SK-N-MC (cell line): ENCODE data around the gene DTX3.
A peak's percentile ranks its signal among the peaks of the same experiment; 100 is the strongest.
"Not testable (repeated sequence)": the region's sequence is repeated elsewhere in the genome, so short reads cannot be mapped to it uniquely, and the experiment has no call there.

Source experiments
- DNase-seq: peaks from one replicate; pipeline ENCODE4 v3.0.0-alpha.2; 2011; ENCODE audit warnings: low read depth, low spot score
- H3K27ac ChIP-seq: fragments of 200-600 bp; sonication (generic); 2 replicates; pipeline ENCODE4 v1.5.1; 2016; ENCODE audit warnings: mixed run types
- H3K36me3 ChIP-seq: fragments of 200-600 bp; sonication (generic); 2 replicates; pipeline ENCODE4 v1.6.1; 2017; ENCODE audit warnings: antibody characterized with exemption, low read length, mixed read lengths; ENCODE audit not compliant: insufficient read depth
- H3K4me3 ChIP-seq: fragments of 200-600 bp; sonication (generic); 2 replicates; pipeline ENCODE4 v1.5.1; 2016
- H3K9ac ChIP-seq: fragments of 200-600 bp; sonication (generic); 2 replicates; pipeline ENCODE4 v1.8.0; 2017; ENCODE audit warnings: mixed run types, mixed read lengths; ENCODE audit not compliant: insufficient read length
- H3K9me3 ChIP-seq: fragments of 200-600 bp; sonication (generic); 2 replicates; pipeline ENCODE4 v1.6.1; 2017; ENCODE audit warnings: low read depth, mild to moderate bottlenecking, antibody characterized with exemption, low read length, moderate library complexity, mixed read lengths
- EZH2 ChIP-seq: fragments of 200-600 bp; sonication (generic); IDR thresholded peaks from one replicate; pipeline ENCODE4 v1.6.1; 2017; ENCODE audit warnings: antibody characterized with exemption
- FOXP2 ChIP-seq: optimal IDR thresholded peaks from 2 replicates; pipeline ENCODE3; 2011; ENCODE audit warnings: mild to moderate bottlenecking, moderate library complexity; ENCODE audit not compliant: insufficient read depth; ENCODE audit errors: extremely low read length, control extremely low read depth
- POLR2AphosphoS5 ChIP-seq: IDR thresholded peaks from 2 replicates; pipeline ENCODE4 v1.6.1; 2012; ENCODE audit warnings: mild to moderate bottlenecking, low read depth, low read length, borderline replicate concordance

Gene DTX3

DNA sequence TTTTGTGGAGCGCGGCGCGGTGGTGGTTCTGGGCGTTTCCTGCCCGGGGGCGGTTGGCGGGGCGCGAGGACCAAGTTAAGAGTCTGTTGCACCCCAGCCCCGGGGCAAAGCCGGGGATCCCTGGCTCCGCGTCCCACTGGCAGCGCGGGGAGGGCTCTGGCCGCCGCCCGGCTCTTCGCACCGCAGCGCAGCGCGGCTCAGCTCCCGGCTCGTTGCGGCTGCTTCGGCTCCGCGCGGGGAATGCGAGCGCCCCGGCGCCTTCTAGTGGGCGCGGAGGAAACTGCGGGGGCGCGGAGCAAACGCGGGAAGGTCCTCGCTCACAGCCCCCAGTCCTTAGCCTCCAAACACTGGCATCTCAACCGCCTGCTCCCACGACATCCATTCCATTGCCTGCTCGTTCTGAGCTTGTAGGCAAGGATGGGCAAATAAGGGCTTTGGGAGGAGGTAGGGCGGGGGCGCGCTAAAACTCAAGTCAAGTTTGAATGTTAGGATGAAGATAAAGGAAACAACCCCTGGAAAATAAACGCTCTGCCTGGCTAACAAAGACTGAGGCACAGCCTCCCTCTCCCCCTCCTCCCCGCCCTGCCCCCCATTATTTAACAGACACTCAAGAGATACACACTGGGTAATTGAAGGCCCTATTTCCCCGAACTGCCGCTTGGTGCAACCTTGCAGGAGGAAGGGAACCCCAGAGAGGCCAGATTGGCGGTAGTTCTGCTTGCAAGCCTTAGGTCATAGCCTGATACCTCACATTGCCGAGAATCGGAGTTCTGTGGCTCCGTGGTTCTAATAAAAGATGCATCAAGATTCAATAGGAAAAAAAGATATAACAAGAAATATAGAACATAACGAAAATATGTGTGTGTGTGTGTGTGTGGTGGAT lies 28.6 kb downstream of the DTX3 start, which contains the start of gene B4GALNT1:
Gene B4GALNT1, minus strand, starts transcription at position 244 of the 883 bp plus-strand sequence. CDS start 1,069 bp downstream, outside the sequence.
- DNase-seq, result no peak
- no peaks in the 10 kb centered on the region for H3K9me3 ChIP-seq
- TF ChIP-seq FOXP2 (peak; percentile 39), POLR2AphosphoS5 (no peak)
- no peak within 1 kb of the TSS for H3K27ac ChIP-seq
- H3K36me3 ChIP-seq, result no peaks in the 10 kb centered on the region; the same call in 1 of the 2 replicates
- peak within 1 kb of the TSS; percentile 91 for H3K4me3 ChIP-seq
- H3K9ac ChIP-seq, result peak within 1 kb of the TSS; percentile 83

DNA sequence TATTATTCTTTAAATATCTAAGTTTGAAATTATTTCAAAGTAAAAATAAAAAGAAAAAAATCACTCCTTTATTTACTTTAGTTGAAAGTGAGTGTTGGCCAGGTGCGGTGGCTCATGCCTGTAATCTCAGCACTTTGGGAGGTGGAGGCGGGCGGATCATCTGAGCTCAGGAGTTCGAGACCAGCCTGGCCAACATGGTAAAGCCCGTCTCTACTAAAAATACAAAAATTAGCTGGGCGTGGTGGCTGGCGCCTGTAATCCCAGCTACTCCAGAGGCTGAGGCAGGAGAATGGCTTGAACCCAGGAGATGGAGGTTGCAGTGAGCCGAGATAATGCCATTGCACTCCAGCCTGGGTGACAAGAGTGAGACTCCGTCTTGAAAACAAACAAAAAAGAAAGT lies 32.1 kb downstream of the DTX3 start:
- H3K27ac ChIP-seq, H3K36me3 ChIP-seq, DNase-seq, H3K4me3 ChIP-seq, H3K9ac ChIP-seq, H3K9me3 ChIP-seq: not testable (repeated sequence)

DNA sequence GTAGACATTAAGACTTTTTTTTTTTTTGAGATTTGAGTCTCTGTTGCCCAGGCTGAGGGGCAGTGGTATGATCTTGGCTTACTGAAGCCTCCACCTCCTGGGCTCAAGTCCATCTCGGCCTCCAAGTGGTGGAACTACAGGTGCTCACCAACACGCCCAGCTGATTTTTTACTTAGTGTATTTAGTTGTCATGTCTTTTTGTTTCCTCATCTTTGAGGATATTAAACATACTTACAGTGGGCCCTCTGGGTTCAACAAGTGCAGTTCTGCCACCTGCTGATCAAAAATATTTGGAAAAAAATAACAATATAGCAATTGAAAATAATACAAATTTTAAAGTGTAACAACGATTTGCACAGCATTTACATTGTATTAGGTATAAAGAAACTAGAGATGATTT lies 32.7 kb downstream of the DTX3 start:
- TF ChIP-seq EZH2, result no peak
- no peak for TF ChIP-seq POLR2AphosphoS5
- no peak for TF ChIP-seq FOXP2
- H3K4me3 ChIP-seq, result no peak overlapping the region
- DNase-seq, result no peak
- H3K27ac ChIP-seq, result no peak overlapping the region
- no peak overlapping the region for H3K9ac ChIP-seq
- no peaks in the 10 kb centered on the region for H3K9me3 ChIP-seq
- H3K36me3 ChIP-seq, result no peaks in the 10 kb centered on the region

DNA sequence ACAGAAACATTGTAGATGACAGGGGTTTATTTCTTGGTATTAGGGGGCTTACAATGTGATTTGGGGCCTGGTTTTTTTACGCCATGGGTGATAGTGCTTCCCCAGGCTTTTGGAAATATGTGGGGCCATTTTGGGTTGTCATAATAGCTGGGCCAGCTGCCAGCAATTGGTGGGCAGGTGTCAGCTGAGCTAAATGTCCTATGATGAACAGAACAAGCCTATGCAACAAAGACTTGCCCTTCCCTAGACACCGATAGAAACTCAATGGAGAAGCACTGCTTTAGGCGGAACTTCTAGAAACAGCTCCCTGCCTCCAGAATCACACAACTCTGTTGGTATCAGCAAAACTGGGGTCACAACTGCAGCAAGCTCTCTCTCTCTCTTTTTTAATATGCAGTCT lies 33.5 kb downstream of the DTX3 start:
- no peaks in the 10 kb centered on the region for H3K36me3 ChIP-seq
- TF ChIP-seq EZH2 (no peak), FOXP2 (no peak), POLR2AphosphoS5 (no peak)
- H3K27ac ChIP-seq, result no peak overlapping the region
- no peaks in the 10 kb centered on the region for H3K9me3 ChIP-seq
- H3K4me3 ChIP-seq, result no peak overlapping the region
- no peak overlapping the region for H3K9ac ChIP-seq
- no peak for DNase-seq

DNA sequence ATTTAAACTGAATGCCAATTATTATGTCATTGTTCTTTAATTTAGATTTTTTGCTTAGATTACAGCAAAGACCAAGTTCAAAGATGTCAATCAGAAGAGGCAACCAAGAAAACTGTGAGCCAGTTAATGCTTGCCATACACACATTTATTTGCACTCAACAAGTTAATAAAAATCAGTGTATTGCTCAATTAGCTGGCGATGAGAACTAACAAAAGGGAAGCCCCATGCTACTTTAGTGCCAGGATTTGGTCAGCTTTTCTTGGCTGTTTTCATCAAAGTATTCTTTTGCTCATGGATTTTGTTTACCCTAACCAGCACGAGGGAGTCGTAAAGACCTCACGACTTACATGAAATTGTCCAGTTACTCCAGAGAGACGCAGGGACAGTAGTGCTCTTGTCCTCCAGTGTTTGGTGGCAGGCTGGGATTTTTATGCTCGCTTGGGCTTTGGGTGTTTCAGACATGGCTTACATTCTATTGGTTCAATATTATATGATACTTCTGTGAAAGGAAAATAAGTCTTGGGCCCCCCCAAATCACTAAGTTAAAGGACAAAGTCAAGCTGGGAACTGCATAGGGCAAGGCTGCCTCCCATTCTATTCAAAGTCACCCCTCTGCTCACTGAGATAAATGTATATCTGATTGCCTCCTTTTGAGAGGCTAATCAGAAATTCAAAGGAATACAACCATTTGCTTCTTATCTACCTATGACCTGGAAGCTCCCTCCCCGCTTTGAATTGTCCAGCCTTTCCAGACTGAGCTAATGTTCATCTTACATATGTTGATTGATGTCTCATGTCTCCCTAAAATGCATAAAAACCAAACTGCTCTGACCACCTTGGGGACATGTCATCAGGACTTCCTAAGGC lies 35.8 kb downstream of the DTX3 start:
- no peak for TF ChIP-seq EZH2
- no peak overlapping the region for H3K4me3 ChIP-seq
- DNase-seq, result no peak
- H3K36me3 ChIP-seq, result no peaks in the 10 kb centered on the region
- no peak overlapping the region for H3K27ac ChIP-seq
- H3K9me3 ChIP-seq, result no peaks in the 10 kb centered on the region
- no peak overlapping the region for H3K9ac ChIP-seq

DNA sequence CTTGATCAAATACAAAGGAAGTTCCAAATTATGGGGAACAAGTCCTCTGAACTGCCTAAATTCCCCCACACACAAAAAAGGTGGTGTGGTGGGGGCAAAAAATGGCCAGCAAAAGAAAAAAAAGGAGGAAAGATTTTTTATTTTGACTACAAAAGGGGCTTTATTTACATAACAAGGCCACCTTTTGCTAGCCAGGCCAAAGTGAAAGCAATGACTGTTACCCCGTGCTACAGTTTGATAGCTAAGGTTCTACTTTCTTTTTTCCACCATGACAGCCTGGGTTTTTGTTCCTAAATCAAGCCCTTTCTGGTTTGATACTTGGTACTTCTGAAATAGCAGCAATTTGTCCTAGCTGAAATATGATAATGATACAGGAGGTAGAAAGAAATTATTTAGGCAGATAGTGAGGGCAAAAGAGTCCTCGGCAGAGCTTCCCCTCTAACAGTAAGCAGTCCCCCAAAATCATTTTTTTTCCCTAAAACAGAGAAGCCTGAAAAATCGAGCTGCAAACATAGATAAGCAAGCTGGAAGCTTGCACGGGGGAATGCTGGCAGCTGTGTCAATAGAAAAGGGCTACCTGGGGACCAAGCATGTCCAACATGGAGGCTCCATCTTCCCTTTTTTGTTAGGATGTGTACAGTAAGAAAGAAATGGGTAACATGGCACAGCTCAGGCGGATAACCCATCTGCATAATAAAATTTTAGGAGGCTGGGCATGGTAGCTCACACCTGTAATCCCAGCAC lies 37.2 kb downstream of the DTX3 start:
- H3K36me3 ChIP-seq, result no peaks in the 10 kb centered on the region
- H3K4me3 ChIP-seq, result no peak overlapping the region
- DNase-seq, result no peak
- no peak overlapping the region for H3K9ac ChIP-seq
- TF ChIP-seq POLR2AphosphoS5 (no peak), FOXP2 (no peak), EZH2 (no peak)
- no peak overlapping the region for H3K27ac ChIP-seq
- H3K9me3 ChIP-seq, result no peaks in the 10 kb centered on the region; the same call in 1 of the 2 replicates

DNA sequence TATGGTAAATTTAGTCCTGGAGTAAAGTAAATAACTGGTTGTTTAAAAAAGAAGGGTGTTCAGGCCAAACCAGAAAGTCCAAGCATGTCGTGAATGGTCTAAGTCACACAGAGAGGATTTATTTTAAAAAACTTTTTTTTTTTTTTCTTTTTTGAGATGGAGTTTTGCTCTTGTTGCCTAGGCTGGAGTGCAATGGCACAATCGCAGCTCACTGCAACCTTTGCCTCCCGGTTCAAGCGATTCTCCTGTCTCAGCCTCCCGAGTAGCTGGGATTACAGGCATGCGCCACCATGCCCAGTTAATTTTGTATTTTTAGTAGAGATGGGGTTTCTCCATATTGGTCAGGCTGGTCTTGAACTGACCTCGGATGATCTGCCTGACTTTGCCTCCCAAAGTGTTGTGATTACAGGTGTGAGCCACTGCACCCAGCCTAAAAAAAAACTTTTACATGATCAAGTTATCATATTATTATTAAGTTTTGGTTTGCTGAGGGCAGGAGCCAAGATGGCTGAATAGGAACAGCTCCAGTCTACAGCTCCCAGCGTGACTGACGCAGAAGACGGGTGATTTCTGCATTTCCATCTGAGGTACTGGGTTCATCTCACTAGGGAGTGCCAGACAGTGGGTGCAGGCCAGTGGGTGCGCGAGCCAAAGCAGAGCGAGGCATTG lies 41.5 kb downstream of the DTX3 start:
- not testable (repeated sequence) for DNase-seq, H3K27ac ChIP-seq, H3K9ac ChIP-seq, H3K9me3 ChIP-seq, H3K4me3 ChIP-seq, H3K36me3 ChIP-seq

DNA sequence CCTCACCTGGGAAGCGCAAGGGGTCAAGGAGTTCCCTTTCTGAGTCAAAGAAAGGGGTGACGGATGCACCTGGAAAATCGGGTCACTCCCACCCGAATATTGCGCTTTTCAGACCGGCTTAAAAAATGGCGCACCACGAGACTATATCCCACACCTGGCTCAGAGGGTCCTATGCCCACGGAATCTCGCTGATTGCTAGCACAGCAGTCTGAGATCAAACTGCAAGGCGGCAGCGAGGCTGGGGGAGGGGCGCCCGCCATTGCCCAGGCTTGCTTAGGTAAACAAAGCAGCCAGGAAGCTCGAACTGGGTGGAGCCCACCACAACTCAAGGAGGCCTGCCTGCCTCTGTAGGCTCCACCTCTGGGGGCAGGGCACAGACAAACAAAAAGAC lies 42.0 kb downstream of the DTX3 start:
- H3K9ac ChIP-seq, DNase-seq, H3K36me3 ChIP-seq, H3K4me3 ChIP-seq, H3K27ac ChIP-seq, H3K9me3 ChIP-seq: not testable (repeated sequence)
